HG03469 (cell line): Measurements from ENCODE around the gene TTLL9.

Experiments
- ATAC-seq: cut with Tn5 transposase; IDR thresholded peaks from one replicate; pipeline ENCODE4 v1.9.1; 2021; ENCODE audit warnings: mild to moderate bottlenecking, moderate library complexity, moderate number of reproducible peaks; ENCODE audit not compliant: unreplicated experiment

Gene TTLL9

GRCh38 chr20:31936420-31936819 lies 66.0 kb downstream of the TTLL9 start:
- no peak for ATAC-seq

GRCh38 chr20:31937820-31938219 lies 67.4 kb downstream of the TTLL9 start:
- ATAC-seq: no peak

- no peak for ATAC-seq
Observed at GRCh38 chr20:31939661-31940060, 69.2 kb downstream of the TTLL9 start.

GRCh38 chr20:31943052-31943471 lies 72.6 kb downstream of the TTLL9 start:
- no peak for ATAC-seq

GRCh38 chr20:31945319-31945718 lies 74.9 kb downstream of the TTLL9 start:
- no peak for ATAC-seq

- ATAC-seq: no peak
Observed at GRCh38 chr20:31945785-31946184, 75.4 kb downstream of the TTLL9 start.

- no peak for ATAC-seq
Observed at GRCh38 chr20:31948008-31948407, 77.6 kb downstream of the TTLL9 start.

- no peak for ATAC-seq
Observed at GRCh38 chr20:31949877-31950646, 79.6 kb downstream of the TTLL9 start.

- ATAC-seq: no peak
Observed at GRCh38 chr20:31951203-31951529, 80.7 kb downstream of the TTLL9 start.

GRCh38 chr20:31951530-31952453 lies 81.4 kb downstream of the TTLL9 start, which contains the start of gene PDRG1:
TSS of gene PDRG1 (minus strand) at chr20:31952046. CDS start at chr20:31951961, 85 bp downstream.
- ATAC-seq: peak; percentile 87

- no peak for ATAC-seq
Observed at GRCh38 chr20:31953556-31954148, 83.2 kb downstream of the TTLL9 start.

- no peak for ATAC-seq
Observed at GRCh38 chr20:31954500-31954899, 84.1 kb downstream of the TTLL9 start.

- no peak for ATAC-seq
Observed at GRCh38 chr20:31956556-31957526, 86.4 kb downstream of the TTLL9 start.

- no peak for ATAC-seq
Observed at GRCh38 chr20:31962761-31963160, 92.3 kb downstream of the TTLL9 start.

- ATAC-seq: no peak
Observed at GRCh38 chr20:31963889-31964288, 93.5 kb downstream of the TTLL9 start.

GRCh38 chr20:31966991-31967655 lies 96.7 kb downstream of the TTLL9 start:
- ATAC-seq: no peak

GRCh38 chr20:31967830-31968249 lies 97.4 kb downstream of the TTLL9 start, which contains the start of gene XKR7:
TSS of gene XKR7 (plus strand) at chr20:31968151. CDS start at chr20:31968176, 25 bp downstream.
- no peak for ATAC-seq

GRCh38 chr20:31968291-31969126 lies 98.1 kb downstream of the TTLL9 start:
- ATAC-seq: no peak

GRCh38 chr20:31969991-31970390 lies 99.6 kb downstream of the TTLL9 start:
- ATAC-seq: no peak
